CD4-positive, alpha-beta T cell treated with Interleukin-6 for 4 hours (primary cell): Measurements from ENCODE around the gene TOX4.
"Not testable (repeated sequence)": the region's sequence is repeated elsewhere in the genome, so short reads cannot be mapped to it uniquely, and the experiment has no call there.

Experiments
- DNase-seq: peaks from one replicate; pipeline ENCODE4 v3.0.0-alpha.2; 2020; ENCODE audit warnings: mixed read lengths

TOX4 gene

GRCh38 chr14:21476925-21477681 is at the start of gene TOX4, which contains the start of gene RAB2B:
TOX4 (plus strand) TSS chr14:21477195; CDS start chr14:21477279, 84 bp downstream.
RAB2B (minus strand) TSS chr14:21476959; CDS start chr14:21476872, 87 bp downstream.
- DNase-seq = peak; percentile 95

- DNase-seq = no peak
Measured at GRCh38 chr14:21428930-21429329, 48.1 kb upstream of the TOX4 start.

GRCh38 chr14:21431126-21431525 is 45.9 kb upstream of the TOX4 start:
- DNase-seq = no peak

- DNase-seq = no peak
Measured at GRCh38 chr14:21436567-21437062, 40.4 kb upstream of the TOX4 start.

- DNase-seq = peak; percentile 99
Measured at GRCh38 chr14:21437063-21437901, 39.7 kb upstream of the TOX4 start.

- DNase-seq = no peak
Measured at GRCh38 chr14:21440859-21441258, 36.1 kb upstream of the TOX4 start.

GRCh38 chr14:21442657-21443056 is 34.3 kb upstream of the TOX4 start:
- not testable (repeated sequence) for DNase-seq

GRCh38 chr14:21449899-21450216 is 27.1 kb upstream of the TOX4 start:
- DNase-seq = no peak

- DNase-seq = no peak
Measured at GRCh38 chr14:21454843-21455544, 22.0 kb upstream of the TOX4 start.

GRCh38 chr14:21455592-21455911 is 21.4 kb upstream of the TOX4 start:
- DNase-seq = no peak

- DNase-seq = peak; percentile 99
Measured at GRCh38 chr14:21455912-21456667, 20.9 kb upstream of the TOX4 start, which contains the start of gene CHD8. CHD8 (minus strand) TSS chr14:21456123; CDS start chr14:21431643, 24,480 bp downstream.

GRCh38 chr14:21467616-21468015 is 9.4 kb upstream of the TOX4 start:
- no peak for DNase-seq

GRCh38 chr14:21475767-21476522 is 1.1 kb upstream of the TOX4 start:
- no peak for DNase-seq

GRCh38 chr14:21476523-21476924 is 471 bp upstream of the TOX4 start:
- DNase-seq = peak; percentile 87

- DNase-seq = no peak
Measured at GRCh38 chr14:21486640-21487087, 9.7 kb downstream of the TOX4 start.

GRCh38 chr14:21494902-21495762 is 18.1 kb downstream of the TOX4 start:
- no peak for DNase-seq

- no peak for DNase-seq
Measured at GRCh38 chr14:21496453-21496852, 19.5 kb downstream of the TOX4 start.

GRCh38 chr14:21498540-21499526 is 21.8 kb downstream of the TOX4 start:
- DNase-seq = peak; percentile 43

- no peak for DNase-seq
Measured at GRCh38 chr14:21501568-21501967, 24.6 kb downstream of the TOX4 start.
